KG1 (cell line): ENCODE data around the gene TAAR5.
"Not testable (repeated sequence)": the region's sequence is repeated elsewhere in the genome, so short reads cannot be mapped to it uniquely, and the experiment has no call there.

Source experiments
- DNase-seq: peaks from one replicate; lab custom pipeline; 2025; lab: John Stamatoyannopoulos, UW

The TAAR5 gene, protein sequence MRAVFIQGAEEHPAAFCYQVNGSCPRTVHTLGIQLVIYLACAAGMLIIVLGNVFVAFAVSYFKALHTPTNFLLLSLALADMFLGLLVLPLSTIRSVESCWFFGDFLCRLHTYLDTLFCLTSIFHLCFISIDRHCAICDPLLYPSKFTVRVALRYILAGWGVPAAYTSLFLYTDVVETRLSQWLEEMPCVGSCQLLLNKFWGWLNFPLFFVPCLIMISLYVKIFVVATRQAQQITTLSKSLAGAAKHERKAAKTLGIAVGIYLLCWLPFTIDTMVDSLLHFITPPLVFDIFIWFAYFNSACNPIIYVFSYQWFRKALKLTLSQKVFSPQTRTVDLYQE

GRCh38 chr6:132589454-132589853 is at the start of gene TAAR5:
Gene TAAR5, minus strand, starts transcription at chr6:132589741. Its CDS starts 55 bp downstream, at chr6:132589686.
- no peak for DNase-seq

GRCh38 chr6:132637135-132637534 is 47.6 kb upstream of the TAAR5 start:
- DNase-seq: not testable (repeated sequence)

GRCh38 chr6:132635906-132636305 is 46.4 kb upstream of the TAAR5 start:
- DNase-seq: not testable (repeated sequence)

- not testable (repeated sequence) for DNase-seq
Measured at GRCh38 chr6:132635288-132635687, 45.7 kb upstream of the TAAR5 start.

GRCh38 chr6:132634796-132635195 is 45.3 kb upstream of the TAAR5 start:
- no peak for DNase-seq

- no peak for DNase-seq
Measured at GRCh38 chr6:132633362-132633761, 43.8 kb upstream of the TAAR5 start.

GRCh38 chr6:132624175-132624574 is 34.6 kb upstream of the TAAR5 start, which contains the start of gene TAAR2:
Gene TAAR2, minus strand, starts transcription at chr6:132624275. Its CDS starts 0 bp downstream, at chr6:132624275.
- DNase-seq: no peak

DNA sequence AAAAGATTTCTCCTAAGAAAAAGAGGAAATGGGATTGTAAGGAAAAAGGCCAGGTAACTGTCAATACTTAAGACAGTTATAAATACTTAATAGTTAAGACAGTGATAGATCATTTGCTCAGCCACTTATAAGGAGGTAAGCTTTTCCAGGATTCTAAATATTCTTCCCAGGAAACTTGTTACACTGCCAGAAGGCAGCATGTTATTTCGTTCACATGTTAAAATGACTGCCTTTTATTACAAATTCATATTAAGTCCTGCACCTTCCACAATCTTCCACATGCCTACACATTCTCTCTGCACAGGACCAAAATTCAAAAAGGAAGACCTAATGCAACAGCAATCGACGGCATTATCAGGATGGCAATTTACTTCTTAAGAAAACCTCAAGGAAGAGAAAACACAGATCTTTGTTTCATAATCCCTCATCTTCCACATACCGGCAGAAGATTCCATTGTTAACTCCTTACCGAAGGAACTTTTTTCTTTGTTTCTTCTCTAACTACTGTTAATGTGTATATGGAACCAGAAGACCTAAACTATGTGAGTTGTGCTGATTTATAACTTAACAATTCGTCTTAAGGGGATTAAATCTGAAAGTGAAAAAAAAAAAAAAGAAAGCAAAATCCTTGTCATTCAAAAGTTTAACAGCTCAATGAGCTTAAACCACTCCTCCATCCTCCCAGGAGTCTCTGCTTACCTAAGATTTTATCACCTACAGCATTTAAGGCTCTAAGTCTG is 33.7 kb upstream of the TAAR5 start:
- DNase-seq: no peak

- no peak for DNase-seq
Measured at GRCh38 chr6:132616677-132617076, 27.1 kb upstream of the TAAR5 start.

DNA sequence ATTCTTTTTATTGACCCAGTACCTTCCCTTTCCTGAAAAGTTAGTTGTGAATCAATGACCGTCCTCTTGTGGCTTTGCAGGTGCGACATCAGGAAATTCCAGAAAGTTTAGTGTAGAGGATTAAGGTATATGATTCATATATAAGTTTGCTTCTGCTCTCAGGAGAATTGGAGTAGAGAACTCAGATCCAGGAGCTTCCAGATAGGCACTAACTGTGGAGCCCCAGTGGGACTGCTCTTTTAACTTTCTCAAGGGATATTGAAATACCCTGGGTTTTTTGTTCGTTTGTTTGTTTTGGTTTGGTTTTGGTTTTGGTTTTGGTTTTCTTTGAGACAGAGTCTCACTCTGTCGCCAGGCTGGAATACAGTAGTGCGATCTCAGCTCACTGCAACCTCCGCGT is 25.0 kb upstream of the TAAR5 start:
- no peak for DNase-seq

- no peak for DNase-seq
Measured at GRCh38 chr6:132612449-132613108, 23.0 kb upstream of the TAAR5 start.

- no peak for DNase-seq
Measured at GRCh38 chr6:132611616-132612015, 22.1 kb upstream of the TAAR5 start.

- no peak for DNase-seq
Measured at GRCh38 chr6:132607544-132608233, 18.1 kb upstream of the TAAR5 start.

GRCh38 chr6:132604635-132605152 is 15.2 kb upstream of the TAAR5 start:
- DNase-seq: no peak

- not testable (repeated sequence) for DNase-seq
Measured at GRCh38 chr6:132600900-132601299, 11.4 kb upstream of the TAAR5 start.

GRCh38 chr6:132598473-132598872 is 8.9 kb upstream of the TAAR5 start:
- DNase-seq: no peak

GRCh38 chr6:132596201-132596600 is 6.7 kb upstream of the TAAR5 start:
- DNase-seq: no peak

DNA sequence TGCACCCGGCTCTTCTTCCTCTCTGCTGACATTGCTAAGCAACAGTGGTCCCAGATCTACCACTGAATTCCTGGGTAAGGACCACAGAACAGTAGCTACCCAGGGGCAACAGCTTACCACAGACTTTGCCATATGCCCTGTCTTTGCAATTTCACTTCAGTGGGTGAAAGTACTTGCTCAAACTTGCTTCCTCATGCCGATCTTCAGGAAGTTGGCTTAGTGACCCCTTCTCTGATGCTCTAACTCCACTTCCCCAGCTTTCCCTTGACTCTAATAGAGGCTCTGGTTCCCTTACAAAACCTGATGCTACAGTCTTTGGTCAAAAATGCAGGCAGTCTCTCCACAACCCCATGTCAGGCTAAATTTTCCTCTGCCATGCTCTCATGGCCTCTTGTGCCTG is 3.3 kb upstream of the TAAR5 start:
- no peak for DNase-seq

DNA sequence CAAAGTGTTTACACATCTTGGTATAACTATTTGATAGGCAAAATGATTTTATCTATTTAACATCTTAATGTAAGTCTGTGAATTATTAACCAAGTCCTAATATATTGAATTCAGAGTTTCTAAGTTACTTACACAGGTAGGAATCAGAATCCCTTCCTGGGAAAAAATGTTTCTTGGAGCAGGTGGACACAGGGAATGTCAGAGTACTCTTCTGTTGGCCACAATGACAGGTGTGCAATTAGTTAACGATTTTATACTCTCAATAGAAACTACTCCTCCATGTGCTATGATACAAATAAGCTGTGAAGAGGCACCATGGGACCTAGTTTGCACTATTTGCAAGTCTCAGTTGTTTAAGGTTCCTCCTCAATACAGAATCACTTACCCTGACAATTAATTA is 821 bp upstream of the TAAR5 start:
- DNase-seq: no peak

DNA sequence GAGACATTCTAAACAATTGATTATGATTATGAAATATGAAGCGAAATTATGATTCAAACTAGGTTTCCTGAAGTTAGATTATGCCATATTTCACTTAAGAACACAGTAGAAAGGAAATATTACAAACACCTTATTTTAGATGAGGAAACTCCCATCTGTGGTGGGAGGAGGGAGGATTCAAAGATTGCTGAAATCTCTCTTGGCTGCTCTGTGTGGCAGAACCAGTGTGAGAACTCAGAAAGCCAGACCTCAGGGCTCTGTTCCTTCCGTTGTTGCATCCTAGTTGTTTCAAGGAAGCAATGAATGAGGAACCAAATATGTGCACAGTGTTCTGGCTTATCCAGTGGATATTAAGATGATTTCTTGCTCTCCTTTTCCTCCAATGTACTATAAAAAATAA is 2.1 kb downstream of the TAAR5 start:
- DNase-seq: no peak

- no peak for DNase-seq
Measured at GRCh38 chr6:132584698-132585097, 4.8 kb downstream of the TAAR5 start.

- no peak for DNase-seq
Measured at GRCh38 chr6:132571774-132572173, 17.8 kb downstream of the TAAR5 start.
